Upper lobe of left lung (tissue), 6 donors: ENCODE results near the gene MAP3K14. TPM values are rescaled to one million over a fixed set of nuclear protein-coding genes. Genes with fewer than 3 reads are reported as not detected.

Experiments
- ATAC-seq, 2 donors: fragments of 200-7000 bp; cut with Tn5 transposase; one replicate each; pipeline ENCODE4 v1.9.1; 2022; ENCODE audit warnings: mild to moderate bottlenecking in 2 of 2, moderate library complexity in 2 of 2; ENCODE audit not compliant: low FRiP score in 2 of 2
- DNase-seq, 2 donors: peaks; one replicate each; pipeline ENCODE4 v3.0.0-alpha.2; 2019 to 2020
- H3K27ac ChIP-seq, 4 donors: fragments of 200-600 bp; sonication (generic); one replicate each; pipeline ENCODE4 v1.5.1; 2016 to 2019
- H3K27me3 ChIP-seq, 4 donors: fragments of 200-600 bp; sonication (generic); one replicate each; pipeline ENCODE4 v1.5.1; 2017 to 2019
- H3K36me3 ChIP-seq, 4 donors: fragments of 200-600 bp; sonication (generic); one replicate each; pipeline ENCODE4 v1.5.1; 2016 to 2019
- H3K4me1 ChIP-seq, 4 donors: fragments of 200-600 bp; sonication (generic); one replicate each; pipeline ENCODE4 v1.5.1; 2018 to 2019
- H3K4me3 ChIP-seq, 4 donors: fragments of 200-600 bp; sonication (generic); one replicate each; pipeline ENCODE4 v1.5.1; 2017 to 2019; ENCODE audit warnings: mild to moderate bottlenecking in 2 of 4, moderate library complexity in 1 of 4
- H3K9me3 ChIP-seq, 4 donors: fragments of 200-600 bp; sonication (generic); one replicate each; pipeline ENCODE4 v1.5.1; 2018 to 2019
- EP300 ChIP-seq, 4 donors: sonication (generic); formaldehyde crosslinking; IDR thresholded peaks; one replicate each; pipeline ENCODE4 v1.5.1; 2017; ENCODE audit warnings: antibody characterized with exemption in 4 of 4, control low read depth in 2 of 4
- POLR2A ChIP-seq, 4 donors: fragments of 450-650 bp; IDR thresholded peaks; one replicate each; pipeline ENCODE4 v1.5.1; 2016 to 2017; ENCODE audit warnings: antibody characterized with exemption in 4 of 4, mild to moderate bottlenecking in 2 of 4
- POLR2AphosphoS5 ChIP-seq, 2 donors: sonication (generic); formaldehyde crosslinking; IDR thresholded peaks; one replicate each; pipeline ENCODE4 v1.5.1; 2017; ENCODE audit warnings: antibody characterized with exemption in 2 of 2
- WGBS, 2 donors: methylation state at CpG; one replicate each; pipeline ENCODE4 v1.1.5; 2017 to 2018; 5-methylcytosine and 5-hydroxymethylcytosine counted together
- total RNA-seq, 6 donors: library from RNA; depleted of rRNA in 4 of 6; stranded (reverse); fragments of >200 nt in 4 of 6; gene quantifications; one replicate each; pipeline versions ENCODE4 v1.1.0 to v1.2.1, GENCODE V29; 2016 to 2021
- TF ChIP-seq, protein P1 (sequence below), 6 experiments: fragments of 450-650 bp in 4 of 6; fragments of 200-600 bp in 2 of 6; sonication (generic) in 2 of 6; IDR thresholded peaks; one replicate each; pipeline ENCODE4 v1.5.1; 2016 to 2019; ENCODE audit warnings: antibody characterized with exemption in 6 of 6
- donor health status: DM: no; HTN: no; CAD: no; lungs with moderate emphysema.
- donor health status: DM: no; HTN: yes; CAD: no; lungs with severe emphysema.

MAP3K14 gene
- total RNA-seq, 6 donors from 2014 or later: 11.4 to 17.8 (median 13.5) TPM

DNA sequence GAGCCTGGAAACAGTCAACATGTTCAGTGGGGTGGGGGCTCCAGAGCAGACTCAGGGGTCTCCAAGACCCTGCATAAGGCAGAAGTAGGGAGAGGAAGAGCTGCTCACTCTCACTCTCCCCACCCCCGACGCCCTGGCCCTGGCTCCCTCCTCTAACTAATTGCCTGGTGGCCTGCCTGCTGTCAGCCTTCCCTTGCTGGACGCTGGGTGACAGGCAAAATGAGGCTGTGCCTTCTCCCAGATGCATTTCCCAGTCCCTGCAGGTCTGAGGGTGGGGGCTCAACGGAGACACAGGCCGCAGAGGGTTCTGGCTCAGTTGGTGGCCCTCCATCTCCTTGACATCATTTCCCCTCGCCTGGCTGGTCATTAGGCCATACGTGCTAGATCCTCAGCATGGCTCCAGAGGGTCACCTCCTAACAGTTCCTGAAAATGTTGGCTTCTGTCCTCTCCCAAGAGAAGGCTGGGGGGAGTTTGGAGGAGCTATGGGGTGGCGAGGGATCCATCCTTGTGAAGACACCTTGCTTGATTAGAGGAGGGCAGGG is 93.8 kb downstream of the MAP3K14 start:
- H3K9me3 ChIP-seq: no peaks in the 10 kb centered on the region
- ATAC-seq (no peak), DNase-seq (no peak)
- no peaks in the 10 kb centered on the region for H3K36me3 ChIP-seq
- peaks cover 0 to 6% (median 0%) of the 10 kb centered on the region in 4 donors for H3K27me3 ChIP-seq
- H3K4me3 ChIP-seq: peak overlapping the region in 3 of 4 donors; percentile 54 to 71 (median 70)
- TF ChIP-seq POLR2A (IDR thresholded peaks at IDR 0.05): no peak
- TF ChIP-seq, protein P1, sequence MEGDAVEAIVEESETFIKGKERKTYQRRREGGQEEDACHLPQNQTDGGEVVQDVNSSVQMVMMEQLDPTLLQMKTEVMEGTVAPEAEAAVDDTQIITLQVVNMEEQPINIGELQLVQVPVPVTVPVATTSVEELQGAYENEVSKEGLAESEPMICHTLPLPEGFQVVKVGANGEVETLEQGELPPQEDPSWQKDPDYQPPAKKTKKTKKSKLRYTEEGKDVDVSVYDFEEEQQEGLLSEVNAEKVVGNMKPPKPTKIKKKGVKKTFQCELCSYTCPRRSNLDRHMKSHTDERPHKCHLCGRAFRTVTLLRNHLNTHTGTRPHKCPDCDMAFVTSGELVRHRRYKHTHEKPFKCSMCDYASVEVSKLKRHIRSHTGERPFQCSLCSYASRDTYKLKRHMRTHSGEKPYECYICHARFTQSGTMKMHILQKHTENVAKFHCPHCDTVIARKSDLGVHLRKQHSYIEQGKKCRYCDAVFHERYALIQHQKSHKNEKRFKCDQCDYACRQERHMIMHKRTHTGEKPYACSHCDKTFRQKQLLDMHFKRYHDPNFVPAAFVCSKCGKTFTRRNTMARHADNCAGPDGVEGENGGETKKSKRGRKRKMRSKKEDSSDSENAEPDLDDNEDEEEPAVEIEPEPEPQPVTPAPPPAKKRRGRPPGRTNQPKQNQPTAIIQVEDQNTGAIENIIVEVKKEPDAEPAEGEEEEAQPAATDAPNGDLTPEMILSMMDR (IDR thresholded peaks at IDR 0.05): no peak
- no peak for TF ChIP-seq EP300 (IDR thresholded peaks at IDR 0.05)
- TF ChIP-seq POLR2AphosphoS5 (IDR thresholded peaks at IDR 0.05): no peak
- 54% methylated on average over 8 of the region's 8 CpGs; no CpG with 5 or more reads in 1 of the 2 donors for WGBS, 2 donors
- H3K4me1 ChIP-seq: peaks cover 19 to 63% (median 28%) of the 10 kb centered on the region in 4 donors
- H3K27ac ChIP-seq: peak overlapping the region; percentile 65 to 93 (median 86)

DNA sequence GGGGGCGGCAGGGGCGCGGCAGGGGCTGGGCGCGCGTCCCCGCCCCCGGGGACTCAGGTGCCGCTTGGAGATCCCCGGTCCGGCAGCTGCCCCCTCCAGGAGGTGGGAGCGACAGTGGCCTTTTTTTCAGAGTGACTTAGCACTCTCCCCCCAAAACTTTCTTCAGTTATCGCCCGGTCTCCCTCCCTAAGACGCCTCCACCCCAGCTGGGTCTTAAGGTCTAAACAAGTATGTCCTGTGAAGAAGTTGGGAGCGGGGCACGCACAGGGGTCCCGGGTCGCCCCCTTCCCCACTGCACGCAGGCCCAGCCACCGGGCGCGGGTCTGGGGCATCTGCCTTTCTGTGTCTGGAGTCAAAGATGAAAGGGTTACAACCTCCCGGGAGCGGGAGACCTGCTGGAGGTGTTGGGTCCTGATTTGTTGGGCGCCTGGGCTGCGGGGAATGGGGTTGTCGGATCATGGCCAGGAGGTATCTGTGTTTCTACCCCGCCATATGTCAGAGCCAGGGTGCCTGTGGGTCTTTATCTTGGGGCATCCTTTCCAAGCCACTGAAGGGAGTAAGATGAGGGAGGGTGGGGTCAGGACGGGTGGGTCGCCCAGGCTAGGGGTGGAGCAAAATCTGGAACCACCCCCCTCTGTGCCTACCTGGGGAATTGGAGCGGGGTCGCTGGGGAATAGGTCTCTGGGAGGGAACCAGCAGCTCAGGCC is 94.4 kb downstream of the MAP3K14 start:
- peaks cover 0 to 6% (median 0%) of the 10 kb centered on the region in 4 donors for H3K27me3 ChIP-seq
- WGBS, 2 donors: 11 to 24% methylated on average over 20 to 21 of the region's 33 CpGs
- no peak for DNase-seq
- peak overlapping the region; percentile 24 to 71 (median 62) for H3K4me3 ChIP-seq
- H3K4me1 ChIP-seq: peaks cover 14 to 57% (median 22%) of the 10 kb centered on the region in 4 donors
- peak overlapping the region; percentile 65 to 93 (median 86) for H3K27ac ChIP-seq
- no peak for TF ChIP-seq POLR2AphosphoS5 (IDR thresholded peaks at IDR 0.05)
- no peaks in the 10 kb centered on the region for H3K36me3 ChIP-seq
- ATAC-seq: no peak
- H3K9me3 ChIP-seq: no peaks in the 10 kb centered on the region

DNA sequence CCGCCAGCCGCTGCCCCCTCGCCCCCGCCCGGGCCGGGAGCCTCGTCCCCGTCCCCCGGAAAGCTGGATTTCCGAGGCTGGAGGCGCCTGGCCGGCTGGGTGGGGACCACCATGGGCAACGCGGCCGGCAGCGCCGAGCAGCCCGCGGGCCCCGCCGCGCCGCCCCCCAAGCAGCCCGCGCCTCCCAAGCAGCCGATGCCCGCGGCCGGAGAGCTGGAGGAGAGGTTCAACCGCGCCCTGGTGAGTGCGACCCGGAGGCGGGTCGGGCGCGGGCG is 94.9 kb downstream of the MAP3K14 start:
- peaks cover 0 to 6% (median 0%) of the 10 kb centered on the region in 4 donors for H3K27me3 ChIP-seq
- no peaks in the 10 kb centered on the region for H3K36me3 ChIP-seq
- H3K9me3 ChIP-seq: no peaks in the 10 kb centered on the region
- DNase-seq (no peak), ATAC-seq (no peak)
- peak overlapping the region in 3 of 4 donors; percentile 54 to 71 (median 70) for H3K4me3 ChIP-seq
- H3K4me1 ChIP-seq: peaks cover 12 to 52% (median 18%) of the 10 kb centered on the region in 4 donors
- H3K27ac ChIP-seq: peak overlapping the region; percentile 65 to 93 (median 86)
- no CpG with 5 or more reads among the region's 38 CpGs for WGBS, 2 donors
- TF ChIP-seq POLR2AphosphoS5 (IDR thresholded peaks at IDR 0.05) (no peak), POLR2A (IDR thresholded peaks at IDR 0.05) (no peak), EP300 (IDR thresholded peaks at IDR 0.05) (no peak)
- TF ChIP-seq, protein P1 (IDR thresholded peaks at IDR 0.05): no peak

DNA sequence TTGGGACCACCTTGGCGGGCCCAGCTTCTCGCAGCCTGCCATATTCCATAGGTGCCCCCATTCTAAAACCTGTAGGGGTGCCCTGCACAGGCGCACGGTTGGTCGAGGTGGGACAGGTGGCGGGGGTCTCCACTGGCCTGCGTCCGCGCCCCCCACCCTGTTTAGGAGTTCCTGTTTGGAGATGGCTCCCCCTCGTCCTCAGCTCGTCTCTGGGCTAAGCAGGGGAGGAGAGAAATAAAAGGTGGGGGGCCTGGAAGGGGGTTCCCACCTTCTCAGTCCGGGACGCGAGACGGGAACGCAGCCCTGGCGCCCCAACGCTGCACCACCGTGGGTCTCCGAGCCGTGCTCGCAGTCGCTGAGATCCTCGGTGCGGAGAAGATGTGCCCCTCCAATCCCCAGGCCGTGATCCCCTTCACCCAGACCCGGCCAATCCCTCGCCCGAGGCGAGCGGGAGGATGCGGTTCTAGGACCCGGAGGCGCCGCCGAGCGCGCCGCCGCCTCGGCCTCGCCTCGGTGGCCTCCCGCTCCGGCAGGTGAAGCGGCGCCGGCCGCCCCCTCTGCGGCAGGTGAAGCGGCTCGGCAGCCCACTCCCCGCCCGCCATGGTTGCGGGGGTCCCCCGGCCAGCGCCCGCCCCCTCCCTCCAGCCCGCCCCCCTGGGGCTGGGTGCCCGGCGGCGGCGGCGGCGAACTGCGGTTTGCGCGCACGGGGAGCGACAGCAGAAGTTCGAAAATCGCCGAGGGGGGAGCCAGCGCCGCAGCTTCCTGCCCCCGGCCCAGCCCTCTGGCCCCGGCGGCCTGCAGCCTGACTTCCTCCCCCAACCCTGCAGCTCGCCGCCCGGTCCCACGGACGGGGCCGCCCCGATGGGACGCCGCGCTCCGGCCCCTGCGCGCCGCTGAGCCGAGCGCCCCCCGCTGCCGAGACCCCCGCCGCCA is 95.5 kb downstream of the MAP3K14 start, which contains the start of gene FMNL1:
Gene FMNL1 (plus strand): TSS at position 805 of the 933 bp plus-strand sequence. CDS start 240 bp downstream, outside the sequence.
- Histone ChIP-seq H3K36me3 (no peaks in the 10 kb centered on the region), H3K27me3 (peaks cover 0 to 6% (median 0%) of the 10 kb centered on the region in 4 donors), H3K9me3 (no peaks in the 10 kb centered on the region), H3K4me3 (peak within 1 kb of the TSS; percentile 24 to 71 (median 62)), H3K27ac (peak within 1 kb of the TSS; percentile 65 to 93 (median 86)), H3K4me1 (peaks cover 7 to 46% (median 15%) of the 10 kb centered on the region in 4 donors)
- ATAC-seq (peak in 1 of 2 donors; percentile 41), DNase-seq (peak; percentile 81 to 94)
- peak in 1 of 4 donors; percentile 69 for TF ChIP-seq POLR2A (IDR thresholded peaks at IDR 0.05)
- TF ChIP-seq EP300 (IDR thresholded peaks at IDR 0.05): no peak
- TF ChIP-seq POLR2AphosphoS5 (IDR thresholded peaks at IDR 0.05): peak; percentile 9 to 46
- TF ChIP-seq, protein P1 (IDR thresholded peaks at IDR 0.05): peak in 3 of 6 experiments; percentile 18 to 31 (median 23)
- 13 to 21% methylated on average over 16 to 20 of the region's 98 CpGs for WGBS, 2 donors
